Activated CD8-positive, alpha-beta T cell treated with anti-CD3 and anti-CD28 coated beads for 36 hours (primary cell): ENCODE results near the gene ADAMTS4. TPM values are rescaled to one million over a fixed set of nuclear protein-coding genes. Genes with fewer than 3 reads are reported as not detected.

ENCODE experiments used
- ATAC-seq: fragments of 200-7000 bp; cut with Tn5 transposase; one replicate; pipeline ENCODE4 v1.10.0; 2021; ENCODE audit warnings: mild to moderate bottlenecking, moderate library complexity
- CTCF ChIA-PET: fragments of 350-600 bp; sonication (Branson Sonifier 250); formaldehyde crosslinking; loops from one replicate; lab custom pipeline; 2021; ENCODE audit warnings: antibody characterized with exemption; lab: Charles Lee
- POLR2A ChIA-PET: fragments of 350-600 bp; sonication (Branson Sonifier 250); formaldehyde crosslinking; loops from one replicate; lab custom pipeline; 2021; ENCODE audit warnings: antibody characterized with exemption; lab: Charles Lee
- DNase-seq: peaks from one replicate; pipeline ENCODE4 v3.0.0-alpha.2; 2020
- H3K27ac Mint-ChIP-seq: one replicate; pipeline ENCODE4 v1.8.0; 2021; ENCODE audit warnings: mild to moderate bottlenecking, mixed read lengths
- H3K27me3 Mint-ChIP-seq: one replicate; pipeline ENCODE4 v1.8.0; 2021; ENCODE audit warnings: mixed read lengths
- H3K36me3 Mint-ChIP-seq: one replicate; pipeline ENCODE4 v1.8.0; 2021; ENCODE audit warnings: low read depth, mixed read lengths
- H3K4me1 Mint-ChIP-seq: one replicate; pipeline ENCODE4 v1.8.0; 2021; ENCODE audit warnings: low read depth, mixed read lengths
- H3K4me3 Mint-ChIP-seq: one replicate; pipeline ENCODE4 v1.8.0; 2021; ENCODE audit warnings: mild to moderate bottlenecking, moderate library complexity, mixed read lengths
- H3K9me3 Mint-ChIP-seq: one replicate; pipeline ENCODE4 v1.8.0; 2021; ENCODE audit warnings: mixed read lengths
- CTCF ChIP-seq: fragments of 200-600 bp; IDR thresholded peaks from one replicate; pipeline ENCODE4 v1.8.0; 2022; ENCODE audit warnings: antibody characterized with exemption, mild to moderate bottlenecking
- intact Hi-C: fragments of 100-400 bp; cut with micrococcal nuclease; formaldehyde crosslinking; loops from one replicate; pipeline ENCODE4 v1.10.0; 2022
- total RNA-seq, 2 experiments: library from RNA; stranded (reverse); gene quantifications; one replicate each; pipeline ENCODE4 v1.2.3, GENCODE V29; 2021

The ADAMTS4 gene
- total RNA-seq, 2 experiments from 2014 or later: 1.1 to 1.8 TPM

GRCh38 chr1:161235957-161236775, 37.3 kb upstream of the ADAMTS4 start:
- H3K27ac Mint-ChIP-seq: no peak overlapping the region

GRCh38 chr1:161233102-161233501, 34.2 kb upstream of the ADAMTS4 start:
- POLR2A ChIA-PET: interaction anchor here (1.6 kb wide), 1 partner anchor 9 kb away, joined by 4 read pairs; no protein-coding TSS in a partner anchor
- H3K4me3 Mint-ChIP-seq: no peak overlapping the region
- H3K27ac Mint-ChIP-seq: no peak overlapping the region

More at GRCh38 chr1:161235957-161236775, 37.3 kb upstream of the ADAMTS4 start:
- DNase-seq (no peak), ATAC-seq (no peak)
- H3K9me3 Mint-ChIP-seq: no peaks in the 10 kb centered on the region
- no peak overlapping the region for H3K4me3 Mint-ChIP-seq
- intact Hi-C loops: no loop called here
- H3K4me1 Mint-ChIP-seq: no peaks in the 10 kb centered on the region
- ChIA-PET POLR2A (interaction anchor here (1.1 to 1.6 kb wide), 2 partner anchors 24 to 33 kb away, joined by 3 to 4 read pairs; no protein-coding TSS in a partner anchor), CTCF (interaction anchor here (0.7 to 4.3 kb wide), 5 partner anchors 9 to 146 kb away, joined by 3 to 29 read pairs (median 4); partner anchors contain the start of gene TOMM40L)
- no peak for TF ChIP-seq CTCF
- no peaks in the 10 kb centered on the region for H3K36me3 Mint-ChIP-seq
- H3K27me3 Mint-ChIP-seq: peaks cover 6% of the 10 kb centered on the region

GRCh38 chr1:161230762-161231161, 31.9 kb upstream of the ADAMTS4 start:
- Mint-ChIP-seq H3K27me3 (no peaks in the 10 kb centered on the region), H3K4me3 (no peak overlapping the region), H3K9me3 (no peaks in the 10 kb centered on the region), H3K36me3 (peaks cover 11% of the 10 kb centered on the region), H3K27ac (no peak overlapping the region), H3K4me1 (peaks cover 17% of the 10 kb centered on the region)
- POLR2A ChIA-PET: interaction anchor here (0.6 to 1.5 kb wide), 4 partner anchors 12 to 140 kb away, joined by 3 to 5 read pairs (median 4); partner anchors contain the start of gene PCP4L1
- ATAC-seq (no peak), DNase-seq (no peak)
- intact Hi-C loops: no loop called here
- TF ChIP-seq CTCF: no peak
- CTCF ChIA-PET: interaction anchor here (1.4 to 15.8 kb wide), 7 partner anchors 14 to 153 kb away, joined by 4 to 306 read pairs (median 6); partner anchors contain the start of genes ADAMTS4 and NDUFS2

More at GRCh38 chr1:161233102-161233501, 34.2 kb upstream of the ADAMTS4 start:
- Mint-ChIP-seq H3K4me1 (no peaks in the 10 kb centered on the region), H3K36me3 (peaks cover 7% of the 10 kb centered on the region), H3K9me3 (no peaks in the 10 kb centered on the region), H3K27me3 (no peaks in the 10 kb centered on the region)
- TF ChIP-seq CTCF: no peak
- CTCF ChIA-PET: interaction anchor here (1.5 to 8.9 kb wide), 3 partner anchors 25 to 73 kb away, joined by 5 to 89 read pairs (median 5); partner anchors contain the start of gene PCP4L1
- DNase-seq: no peak
- no peak for ATAC-seq
- intact Hi-C loops: no loop called here

GRCh38 chr1:161229896-161230295, 31.0 kb upstream of the ADAMTS4 start:
- intact Hi-C loops: loop anchor here (5.0 kb wide), 1 partner anchor 62 kb away; no protein-coding TSS in a partner anchor
- H3K27me3 Mint-ChIP-seq: no peaks in the 10 kb centered on the region
- CTCF ChIA-PET: interaction anchor here (1.0 to 15.8 kb wide), 9 partner anchors 13 to 154 kb away, joined by 3 to 306 read pairs (median 6); partner anchors contain the start of genes ADAMTS4, NDUFS2 and PCP4L1
- H3K27ac Mint-ChIP-seq: no peak overlapping the region
- ATAC-seq (no peak), DNase-seq (no peak)
- no peak overlapping the region for H3K4me3 Mint-ChIP-seq
- peaks cover 23% of the 10 kb centered on the region for H3K4me1 Mint-ChIP-seq
- no peaks in the 10 kb centered on the region for H3K9me3 Mint-ChIP-seq
- POLR2A ChIA-PET: interaction anchor here (1.5 kb wide), 2 partner anchors 28 kb away, joined by 5 read pairs; partner anchors contain the start of gene PCP4L1
- TF ChIP-seq CTCF: no peak
- H3K36me3 Mint-ChIP-seq: peaks cover 11% of the 10 kb centered on the region
